Panc1 (cell line): Measurements from ENCODE around the gene INAVA. TPM values are rescaled to one million over a fixed set of nuclear protein-coding genes. Genes with fewer than 3 reads are reported as not detected.

Experiments used
- ATAC-seq: fragments of 200-7000 bp; cut with Tn5 transposase; 2 replicates; pipeline ENCODE4 v1.9.1; 2020; ENCODE audit warnings: mild to moderate bottlenecking, moderate library complexity
- BruUV-seq: library from RNA; stranded (reverse); fragments of 400-500 nt; replicated peaks from 2 replicates; lab custom pipeline; 2021; lab: Mats Ljungman, UMichigan
- CTCF ChIA-PET: fragments of 300-600 bp; sonication (Branson Sonifier 250); formaldehyde crosslinking; loops from one replicate; lab custom pipeline; 2022; ENCODE audit warnings: antibody characterized with exemption; lab: Charles Lee
- POLR2A ChIA-PET: fragments of 300-600 bp; sonication (Branson Sonifier 250); formaldehyde crosslinking; loops from one replicate; lab custom pipeline; 2022; ENCODE audit warnings: antibody characterized with exemption; lab: Charles Lee
- DNase-seq: peaks from one replicate; pipeline ENCODE4 v3.0.0-alpha.2; 2010; ENCODE audit warnings: low read depth, low spot score
- H3K27ac ChIP-seq: 2 replicates; pipeline ENCODE4 v1.5.1; 2011; ENCODE audit warnings: mild to moderate bottlenecking, low read length, inconsistent platforms
- H3K27me3 ChIP-seq: fragments of 200-500 bp; sonication (Bioruptor generic); 2 replicates; pipeline ENCODE4 v1.6.0; 2014; ENCODE audit warnings: low read length, inconsistent platforms; ENCODE audit not compliant: control insufficient read depth, insufficient read depth
- H3K36me3 ChIP-seq: fragments of 200-500 bp; sonication (Bioruptor generic); 2 replicates; pipeline ENCODE4 v1.5.1; 2014; ENCODE audit warnings: inconsistent platforms, mild to moderate bottlenecking, low read length, moderate library complexity; ENCODE audit not compliant: control insufficient read depth, insufficient read depth
- H3K4me1 ChIP-seq: 2 replicates; pipeline ENCODE4 v1.5.1; 2011; ENCODE audit warnings: inconsistent platforms, mild to moderate bottlenecking, low read length, moderate library complexity; ENCODE audit not compliant: control insufficient read depth, insufficient read depth
- H3K4me3 ChIP-seq, 2 experiments: 2 replicates each; pipeline ENCODE4 v1.5.1; 2011 to 2012; ENCODE audit warnings: low read depth in 2 of 2, low read length in 2 of 2, mild to moderate bottlenecking in 2 of 2, inconsistent platforms in 1 of 2, moderate library complexity in 1 of 2
- H3K9me3 ChIP-seq: fragments of 200-500 bp; sonication (Bioruptor generic); 2 replicates; pipeline ENCODE4 v1.5.1; 2014; ENCODE audit warnings: low read depth, mild to moderate bottlenecking, inconsistent platforms, low read length, moderate library complexity; ENCODE audit not compliant: control insufficient read depth, insufficient read depth
- CTCF ChIP-seq: fragments of 450-650 bp; IDR thresholded peaks from 2 replicates; pipeline ENCODE4 v1.5.1; 2017; ENCODE audit warnings: mild to moderate bottlenecking
- POLR2AphosphoS5 ChIP-seq: IDR thresholded peaks from 2 replicates; pipeline ENCODE4 v1.6.1; 2012; ENCODE audit warnings: mild to moderate bottlenecking, low read depth, low read length, moderate library complexity
- REST ChIP-seq, 2 experiments: IDR thresholded peaks; 2 replicates each; pipeline ENCODE4 v1.6.1; 2011 to 2012; ENCODE audit warnings: low read depth in 2 of 2, control low read depth in 1 of 2, low read length in 1 of 2, mild to moderate bottlenecking in 1 of 2, moderate library complexity in 1 of 2; ENCODE audit not compliant: insufficient read depth in 1 of 2
- SIN3A ChIP-seq: IDR thresholded peaks from 2 replicates; pipeline ENCODE4 v1.6.1; 2012; ENCODE audit warnings: low read depth, mild to moderate bottlenecking, low read length, moderate library complexity, borderline replicate concordance; ENCODE audit not compliant: insufficient read depth
- TCF7L2 ChIP-seq: IDR thresholded peaks from 2 replicates; pipeline ENCODE4 v1.6.1; 2011; ENCODE audit warnings: mild to moderate bottlenecking, low read depth, low read length, inconsistent platforms
- in situ Hi-C: cut with HindIII; loops from 2 replicates; pipeline ENCODE4 v1.10.0; 2016; ENCODE audit warnings: low sequenced_read_pairs, low pct_unique_long_range_greater_than_20kb
- intact Hi-C: fragments of 100-400 bp; cut with micrococcal nuclease; formaldehyde crosslinking; loops from one replicate; pipeline ENCODE4 v1.10.0; 2022; ENCODE audit not compliant: unreplicated experiment
- total RNA-seq: library from RNA; stranded (reverse); gene quantifications from one replicate; pipeline ENCODE4 v1.2.1, GENCODE V29; 2021; ENCODE audit not compliant: unreplicated experiment

INAVA gene
- total RNA-seq, 1 experiment from 2014 or later, result 3.6 TPM

- intact Hi-C loops, result no loop called here
- H3K27ac ChIP-seq, result no peak overlapping the region
- H3K4me3 ChIP-seq, result no peak overlapping the region
- no TSS peak for BruUV-seq
- DNase-seq (no peak), ATAC-seq (no peak)
- H3K27me3 ChIP-seq, result no peaks in the 10 kb centered on the region
- H3K9me3 ChIP-seq, result no peaks in the 10 kb centered on the region
- ChIA-PET CTCF (interaction anchor here (1.2 kb wide), 1 partner anchor 9 kb away, joined by 6 read pairs; no protein-coding TSS in a partner anchor), POLR2A (no interaction called here)
- H3K36me3 ChIP-seq, result no peaks in the 10 kb centered on the region
- H3K4me1 ChIP-seq, result 0 out of 2 replicates have a peak, but pooled peaks cover 4% of the 10 kb centered on the region
- TF ChIP-seq TCF7L2, result no peak
- TF ChIP-seq REST (IDR thresholded peaks at IDR 0.05; ENCODE audit: insufficient read depth in 1 of 2, low read depth in 2 of 2, low read length in 1 of 2), result no peak
- no peak for TF ChIP-seq POLR2AphosphoS5
- no peak for TF ChIP-seq CTCF
- no peak for TF ChIP-seq SIN3A
- in situ Hi-C loops, result no loop called here
These were observed 10.1 kb downstream of the INAVA start for GRCh38 chr1:200904772-200905171.

- no peaks in the 10 kb centered on the region for H3K27me3 ChIP-seq
- intact Hi-C loops, result no loop called here
- ChIA-PET CTCF (interaction anchor here (0.5 to 0.6 kb wide), 2 partner anchors 28 to 283 kb away, joined by 5 to 8 read pairs; no protein-coding TSS in a partner anchor), POLR2A (no interaction called here)
- 0 out of 2 replicates have a peak, but pooled peaks cover 4% of the 10 kb centered on the region for H3K4me1 ChIP-seq
- H3K4me3 ChIP-seq, result no peak overlapping the region
- H3K36me3 ChIP-seq, result no peaks in the 10 kb centered on the region
- no peak overlapping the region for H3K27ac ChIP-seq
- no TSS peak for BruUV-seq
- TF ChIP-seq SIN3A (no peak), POLR2AphosphoS5 (no peak), TCF7L2 (peak; percentile 66; the same call in 1 of the 2 replicates), CTCF (no peak), REST (IDR thresholded peaks at IDR 0.05; ENCODE audit: insufficient read depth in 1 of 2, low read depth in 2 of 2, low read length in 1 of 2) (no peak)
- ATAC-seq (peak; percentile 38; the same call in 1 of the 2 replicates), DNase-seq (no peak)
- in situ Hi-C loops, result no loop called here
- no peaks in the 10 kb centered on the region for H3K9me3 ChIP-seq
These were observed 10.8 kb downstream of the INAVA start for GRCh38 chr1:200905411-200906052.
